Stimulated activated CD8-positive, alpha-beta memory T cell treated with anti-CD3 and anti-CD28 coated beads, Interleukin-4, amount 100 ng/mL, for 24 hours (primary cell): Measurements from ENCODE around the gene MFGE8.
A peak's percentile ranks its signal among the peaks of the same experiment; 100 is the strongest.

Experiments used
- DNase-seq: peaks from one replicate; pipeline ENCODE4 v3.0.0-alpha.2; 2020; ENCODE audit warnings: low read depth

MFGE8 gene

GRCh38 chr15:88920186-88920891 is 7.2 kb upstream of the MFGE8 start:
- DNase-seq = no peak

DNA sequence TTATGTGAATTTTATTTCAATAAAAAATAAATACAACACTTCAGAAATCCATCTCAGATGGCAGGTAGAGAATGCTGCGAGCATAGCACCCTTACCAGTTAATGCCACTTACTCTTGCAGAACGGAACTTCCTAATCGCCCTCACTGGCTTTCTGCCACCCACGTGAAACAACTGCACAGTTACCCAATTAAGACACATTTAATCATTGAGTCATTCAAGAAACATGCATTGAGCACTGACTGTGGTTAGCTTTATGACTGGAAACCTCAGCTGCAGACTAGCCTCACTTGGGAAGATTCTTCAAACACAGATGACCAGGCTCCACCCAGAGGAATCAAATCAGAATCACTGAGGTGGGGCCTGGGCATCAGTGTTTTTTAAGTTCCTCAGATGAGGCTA is 5.6 kb upstream of the MFGE8 start:
- DNase-seq = no peak

DNA sequence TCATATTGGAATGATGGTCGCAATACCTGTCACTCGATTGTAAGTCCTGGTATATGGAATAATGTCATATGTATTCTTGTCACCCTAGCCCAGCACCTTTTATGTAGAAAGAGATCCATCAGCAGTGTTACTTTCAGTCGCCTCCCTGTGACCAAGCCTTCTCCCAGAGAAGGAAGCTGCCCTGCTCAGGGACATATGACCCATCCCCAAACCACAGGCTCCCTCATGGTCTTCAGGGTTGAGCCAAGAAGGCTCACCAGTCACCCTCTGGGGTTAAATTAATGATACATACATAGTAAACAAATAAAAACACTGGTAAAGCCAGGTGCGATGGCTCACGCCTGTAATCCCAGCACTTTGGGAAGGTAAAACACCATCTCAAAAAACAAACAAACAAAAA is 4.6 kb upstream of the MFGE8 start:
- no peak for DNase-seq

- DNase-seq = no peak
Measured at GRCh38 chr15:88915354-88915753, 2.2 kb upstream of the MFGE8 start.

- DNase-seq = no peak
Measured at GRCh38 chr15:88913850-88914169, 631 bp upstream of the MFGE8 start.

- no peak for DNase-seq
Measured at GRCh38 chr15:88912500-88912921, 668 bp downstream of the MFGE8 start.

- DNase-seq = no peak
Measured at GRCh38 chr15:88911766-88912118, 1.4 kb downstream of the MFGE8 start.

DNA sequence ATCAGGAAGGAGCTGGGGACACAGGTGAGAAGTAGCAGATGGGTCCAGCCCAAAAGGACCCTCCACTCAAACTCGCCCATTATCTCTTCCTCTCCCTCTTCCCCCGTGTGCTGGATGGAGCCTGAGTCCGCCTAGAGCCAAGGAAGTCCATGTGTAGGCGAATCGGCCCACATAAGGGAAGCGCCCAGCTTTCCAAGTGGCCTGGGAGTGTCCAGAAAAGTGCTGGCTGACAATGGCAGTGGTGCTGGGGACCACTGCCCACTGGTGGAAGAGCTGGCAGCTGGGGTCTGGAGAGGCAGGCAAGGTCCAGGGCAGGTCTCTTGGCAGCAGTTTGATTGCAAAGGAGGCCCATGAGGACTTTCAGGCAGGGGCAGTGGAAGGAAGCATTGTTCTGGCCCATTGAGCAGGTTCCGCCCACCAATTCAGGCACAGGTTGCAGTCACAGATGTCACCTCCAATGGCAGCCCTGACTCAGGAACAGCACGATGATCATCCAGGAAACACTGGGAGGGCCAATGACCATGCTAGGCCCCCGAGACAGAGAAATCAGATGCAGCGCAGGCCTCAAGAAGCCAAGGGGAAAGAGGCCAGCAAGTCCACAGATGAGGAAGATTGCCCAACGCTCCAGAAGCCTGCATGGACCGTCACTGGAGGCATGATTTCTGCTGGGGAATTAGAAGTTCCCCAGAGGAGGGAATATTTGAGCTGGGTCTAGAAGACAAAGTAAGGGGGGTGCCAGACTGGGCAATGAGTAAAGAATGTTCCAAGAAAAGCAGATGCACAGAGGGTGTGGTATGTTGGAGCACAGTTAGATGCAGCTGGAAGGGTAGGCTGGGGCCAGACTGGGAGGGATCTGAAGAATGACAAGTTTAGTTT is 3.0 kb downstream of the MFGE8 start:
- DNase-seq = no peak

GRCh38 chr15:88908697-88909621 is 4.2 kb downstream of the MFGE8 start:
- no peak for DNase-seq

GRCh38 chr15:88908123-88908522 is 5.1 kb downstream of the MFGE8 start:
- DNase-seq = no peak

DNA sequence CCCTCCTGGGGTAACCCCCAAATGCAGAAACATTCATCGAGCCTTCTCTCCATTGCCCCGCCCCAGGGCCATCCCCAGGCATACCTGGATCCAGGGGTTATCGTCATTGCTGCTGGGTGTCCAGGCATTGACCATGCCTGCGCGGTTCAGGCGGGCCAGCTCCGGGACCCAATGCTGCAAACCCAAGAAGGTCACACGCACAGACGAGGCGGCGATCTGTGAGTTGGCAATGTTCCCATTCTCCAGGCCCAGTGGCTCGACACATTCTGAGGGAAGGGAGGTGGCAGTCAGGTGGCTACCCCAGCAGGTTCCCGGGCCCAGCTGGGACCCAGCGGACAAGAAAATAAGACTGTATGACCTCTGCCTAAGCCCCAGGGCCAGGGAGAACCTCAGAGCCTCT is 6.1 kb downstream of the MFGE8 start:
- no peak for DNase-seq

DNA sequence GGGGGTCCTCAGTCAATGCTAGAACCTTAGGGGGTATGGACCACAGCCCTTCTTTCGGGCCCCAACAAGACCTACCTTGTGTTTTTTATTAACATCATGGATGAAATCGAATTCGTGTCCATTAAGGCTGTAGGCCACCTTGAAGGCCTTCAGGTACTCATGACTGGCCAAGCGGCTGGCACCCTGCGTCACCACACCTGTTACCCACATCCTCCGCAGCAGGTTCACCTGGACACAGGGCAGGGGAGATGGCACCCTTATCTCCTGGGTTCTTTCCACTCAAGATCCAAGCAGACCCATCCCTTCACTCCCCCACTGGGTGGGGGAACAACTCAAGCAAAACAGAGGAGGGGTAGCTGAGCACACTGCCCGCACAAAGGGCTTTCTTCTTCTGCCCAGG is 6.6 kb downstream of the MFGE8 start:
- DNase-seq = no peak

DNA sequence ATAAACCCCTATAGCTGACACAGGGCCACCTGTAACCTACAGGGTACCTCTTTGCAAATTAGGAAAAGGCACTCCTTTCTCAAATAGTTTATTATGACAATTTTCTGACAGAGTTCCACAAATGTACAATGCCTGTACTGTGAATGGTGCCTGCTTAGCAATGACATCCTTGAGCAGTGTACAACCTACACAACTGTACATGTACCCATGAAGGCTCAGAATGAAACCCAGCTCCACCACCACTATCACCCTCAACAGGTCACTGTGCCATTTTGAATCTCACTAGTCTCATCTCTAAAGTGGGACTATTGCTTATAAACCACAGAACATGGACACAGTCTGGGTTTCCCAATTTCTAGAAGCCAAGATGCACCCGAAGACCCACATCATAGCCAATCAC is 7.0 kb downstream of the MFGE8 start:
- DNase-seq = no peak

DNA sequence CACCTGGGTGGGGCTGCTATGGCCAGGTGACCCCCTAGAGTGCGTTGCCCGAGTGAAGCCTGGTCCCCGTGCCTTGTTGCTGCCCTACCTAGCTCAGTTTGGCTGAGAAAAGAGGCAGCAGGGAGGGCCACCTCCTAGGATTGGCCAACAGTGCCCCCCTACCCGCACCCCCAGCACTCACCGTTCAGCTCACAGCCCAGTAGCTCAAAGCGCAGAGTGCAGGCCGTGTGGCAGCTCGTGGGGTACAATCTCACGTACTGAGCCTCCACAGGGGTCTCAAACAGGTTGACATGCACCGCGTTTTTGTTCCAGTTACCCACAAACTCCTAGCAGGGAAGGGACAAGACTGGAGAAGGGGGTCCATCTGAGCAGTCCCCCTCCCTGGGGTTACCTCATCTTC is 7.6 kb downstream of the MFGE8 start:
- DNase-seq = no peak

- DNase-seq = peak; percentile 78
Measured at GRCh38 chr15:88904624-88905327, 8.4 kb downstream of the MFGE8 start.

- no peak for DNase-seq
Measured at GRCh38 chr15:88904257-88904623, 8.9 kb downstream of the MFGE8 start.

GRCh38 chr15:88902846-88903245 is 10.3 kb downstream of the MFGE8 start:
- DNase-seq = no peak

DNA sequence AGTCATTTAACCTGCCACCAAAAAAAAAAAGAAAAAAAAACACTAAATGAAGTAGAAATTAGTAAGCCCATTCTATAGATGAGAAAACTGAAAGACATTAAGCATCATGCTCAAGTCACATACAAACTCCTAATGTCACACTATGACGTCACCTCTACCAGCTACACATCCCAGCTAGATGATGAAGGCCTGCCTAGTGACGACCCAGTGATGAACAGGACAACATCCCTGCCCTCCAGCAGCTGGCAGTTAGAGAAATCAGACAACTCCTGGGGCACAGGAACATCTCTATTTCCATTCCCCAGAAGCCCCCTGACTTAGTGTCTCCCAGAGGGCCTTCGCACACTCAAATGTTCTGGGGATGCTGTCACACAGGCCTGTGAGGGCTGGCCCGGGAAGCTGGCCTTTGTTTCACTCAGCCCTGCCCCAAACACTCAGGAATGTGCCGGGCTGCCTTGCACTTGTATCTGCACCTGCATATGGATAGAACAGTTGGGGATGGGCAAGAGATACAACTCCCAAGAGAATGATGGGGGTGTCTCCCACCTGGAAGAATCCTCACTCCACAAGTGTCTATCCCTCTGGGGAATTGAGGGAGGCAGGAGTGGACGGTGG is 10.9 kb downstream of the MFGE8 start:
- no peak for DNase-seq

DNA sequence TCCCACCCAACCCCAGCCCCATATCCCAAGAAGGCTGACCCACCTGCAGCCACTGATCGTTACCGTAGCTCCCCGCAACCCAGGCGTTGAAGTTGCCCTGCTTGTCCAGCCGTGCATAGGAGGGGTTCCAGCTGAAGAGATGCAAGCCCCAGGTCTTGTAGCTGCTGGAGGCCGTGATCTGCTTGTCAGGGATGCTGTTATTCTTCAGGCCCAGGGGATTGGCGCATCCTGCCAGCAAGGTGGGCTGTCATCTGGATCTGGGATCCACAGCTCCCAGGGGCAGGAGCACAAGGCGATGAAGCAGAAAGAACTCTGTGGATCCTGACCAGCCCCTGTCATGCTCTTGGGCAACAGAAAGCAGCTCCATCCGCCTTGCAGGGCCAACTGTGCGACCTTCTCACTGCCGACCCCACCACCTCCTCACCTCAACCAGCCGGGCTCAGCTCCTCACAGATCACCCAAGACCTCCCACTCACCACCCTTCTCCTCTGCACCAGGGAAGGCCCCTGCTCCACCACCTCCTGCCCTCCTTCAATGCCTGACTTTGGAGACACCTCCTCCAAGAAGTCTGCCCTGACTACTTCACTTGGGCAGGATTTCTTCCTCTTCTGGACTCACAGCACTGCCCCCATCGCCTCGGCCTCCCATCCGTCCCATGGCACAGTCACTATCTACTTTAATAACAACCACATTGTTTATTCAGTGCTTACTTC is 11.5 kb downstream of the MFGE8 start:
- no peak for DNase-seq

DNA sequence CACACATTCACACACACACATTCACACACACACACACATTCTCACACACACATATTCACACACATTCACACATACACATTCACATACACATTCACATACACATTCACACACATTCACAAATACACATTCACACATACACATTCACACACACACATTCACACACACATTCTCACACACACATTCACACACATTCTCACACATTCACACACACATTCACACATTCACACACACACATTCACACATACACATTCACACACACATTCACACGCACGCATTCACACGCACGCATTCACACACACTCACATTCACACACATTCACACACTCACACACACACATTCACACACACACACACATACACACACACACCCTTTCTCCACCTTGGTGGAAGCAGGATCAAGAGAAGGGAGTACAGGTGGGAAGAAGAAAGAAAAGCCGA is 12.2 kb downstream of the MFGE8 start:
- DNase-seq = no peak
